HepG2 (cell line): ENCODE data around the gene CPT1A. TPM values are rescaled to one million over a fixed set of nuclear protein-coding genes. Genes with fewer than 3 reads are reported as not detected.

Experiments used
- ATAC-seq: fragments of 200-7000 bp; cut with Tn5 transposase; 3 replicates; pipeline ENCODE4 v1.9.1; 2020; ENCODE audit warnings: mild to moderate bottlenecking, moderate library complexity
- BruUV-seq: library from RNA; stranded (reverse); fragments of 400-500 nt; replicated peaks from 2 replicates; lab custom pipeline; 2021; lab: Mats Ljungman, UMichigan
- CTCF ChIA-PET: fragments of 300-600 bp; formaldehyde crosslinking; extraction: SDS; loops from one replicate; lab custom pipeline; 2021; ENCODE audit warnings: low total read pairs, inconsistent platforms, low intra/inter-chr PET ratio; lab: Yijun Ruan, JAX
- POLR2A ChIA-PET: fragments of 350-600 bp; sonication (Branson Sonifier 250); formaldehyde crosslinking; loops from one replicate; lab custom pipeline; 2020; ENCODE audit warnings: antibody characterized with exemption, inconsistent platforms; lab: Yijun Ruan, JAX
- DNase-seq: peaks from one replicate; pipeline ENCODE4 v3.0.0-alpha.2; 2015; ENCODE audit warnings: low spot score
- FAIRE-seq: peaks from 3 replicates; lab custom pipeline; 2011; peaks lifted over from hg19 to GRCh38; lab: Jason Lieb, UNC
- H2AFZ ChIP-seq: one replicate; pipeline ENCODE4 v1.6.1; 2011; ENCODE audit warnings: low read length, inconsistent platforms
- H3K27ac ChIP-seq: fragments of 300-600 bp; 3 replicates; pipeline ENCODE4 v1.8.0; 2011; ENCODE audit warnings: mixed run types, mild to moderate bottlenecking, mixed read lengths, low read length, inconsistent platforms; ENCODE audit not compliant: insufficient read depth; ENCODE audit errors: extremely low read length
- H3K27me3 ChIP-seq, 2 experiments: fragments of 200-600 bp in 1 of 2; 2 replicates in 1 of 2; 3 replicates in 1 of 2; pipeline versions ENCODE4 v1.6.0 to v1.8.0; 2011; ENCODE audit warnings: low read length in 2 of 2, mild to moderate bottlenecking in 2 of 2, moderate library complexity in 2 of 2, inconsistent platforms in 1 of 2; ENCODE audit not compliant: insufficient read depth in 2 of 2, control insufficient read depth in 1 of 2
- H3K36me3 ChIP-seq, 2 experiments: fragments of 200-600 bp in 1 of 2; replicated peaks in 1 of 2; 2 replicates in 1 of 2; 3 replicates in 1 of 2; pipeline versions ENCODE4 v1.5.1 to v1.8.0; 2011; ENCODE audit warnings: low read length in 2 of 2, inconsistent platforms in 1 of 2; ENCODE audit not compliant: insufficient read depth in 2 of 2, control insufficient read depth in 1 of 2
- H3K4me1 ChIP-seq: 2 replicates; pipeline ENCODE4 v1.5.1; 2012; ENCODE audit warnings: low read length, inconsistent platforms; ENCODE audit not compliant: insufficient read depth
- H3K4me2 ChIP-seq: 2 replicates; pipeline ENCODE4 v1.6.0; 2011; ENCODE audit warnings: low read depth, low read length, inconsistent platforms
- H3K4me3 ChIP-seq, 3 experiments: fragments of 200-600 bp in 1 of 3; sonication (generic), shearing (Covaris generic) in 1 of 3; replicated peaks in 1 of 3; 2 replicates each; pipeline ENCODE4 v1.5.1; 2011 to 2016; ENCODE audit warnings: low read length in 3 of 3, inconsistent platforms in 2 of 3, low read depth in 2 of 3, mild to moderate bottlenecking in 2 of 3, control low read depth in 1 of 3, mixed read lengths in 1 of 3; ENCODE audit not compliant: insufficient read depth in 1 of 3
- H3K79me2 ChIP-seq: one replicate; pipeline ENCODE4 v1.6.1; 2011; ENCODE audit warnings: low read length, inconsistent platforms; ENCODE audit not compliant: insufficient read depth
- H3K9ac ChIP-seq: 2 replicates; pipeline ENCODE4 v1.6.0; 2011; ENCODE audit warnings: mild to moderate bottlenecking, low read depth, low read length, inconsistent platforms; ENCODE audit not compliant: insufficient read depth
- H3K9me3 ChIP-seq: 2 replicates; pipeline ENCODE4 v1.5.1; 2012; ENCODE audit warnings: mild to moderate bottlenecking, low read length
- H4K20me1 ChIP-seq: 2 replicates; pipeline ENCODE4 v1.6.0; 2011; ENCODE audit warnings: inconsistent platforms, mild to moderate bottlenecking, low read length, moderate library complexity; ENCODE audit not compliant: insufficient read depth
- ATF2 ChIP-seq: sonication (generic); formaldehyde crosslinking; IDR thresholded peaks from 2 replicates; pipeline ENCODE4 v1.4.0; 2020; ENCODE audit warnings: missing genetic modification reagents
- CC2D1A ChIP-seq: sonication (generic); formaldehyde crosslinking; IDR thresholded peaks from 2 replicates; pipeline ENCODE4 v1.8.1; 2023; ENCODE audit warnings: mild to moderate bottlenecking, missing genetic modification reagents
- CENPX ChIP-seq: sonication (generic); formaldehyde crosslinking; IDR thresholded peaks from 2 replicates; pipeline ENCODE4 v1.9.0; 2021; ENCODE audit warnings: mild to moderate bottlenecking, missing genetic modification reagents, moderate library complexity
- ESRRA ChIP-seq: sonication (generic); formaldehyde crosslinking; IDR thresholded peaks from 2 replicates; pipeline ENCODE4 v1.5.1; 2020; ENCODE audit warnings: mild to moderate bottlenecking, low read depth, missing genetic modification reagents
- PAF1 ChIP-seq: IDR thresholded peaks from 2 replicates; pipeline ENCODE4 v1.6.1; 2016; ENCODE audit warnings: missing genetic modification reagents, missing compliant biosample characterization
- RBM39 ChIP-seq: fragments of 200-400 bp; formaldehyde crosslinking; IDR thresholded peaks from one replicate; pipeline ENCODE4 v1.6.1; 2018; ENCODE audit warnings: antibody characterized with exemption, mild to moderate bottlenecking, low read depth, low read length; ENCODE audit not compliant: poor library complexity, severe bottlenecking
- SMAD3 ChIP-seq: sonication (generic); formaldehyde crosslinking; IDR thresholded peaks from 2 replicates; pipeline ENCODE4 v1.4.0; 2020; ENCODE audit warnings: missing genetic modification reagents
- ZNF101 ChIP-seq: sonication (generic); formaldehyde crosslinking; IDR thresholded peaks from 2 replicates; pipeline ENCODE4 v1.4.0; 2020; ENCODE audit warnings: mild to moderate bottlenecking, low read depth, missing genetic modification reagents, borderline replicate concordance
- ZNF34 ChIP-seq: sonication (generic); formaldehyde crosslinking; IDR thresholded peaks from 2 replicates; pipeline ENCODE4 v1.4.0; 2020; ENCODE audit warnings: mild to moderate bottlenecking, missing genetic modification reagents, borderline replicate concordance
- ZNF572 ChIP-seq: sonication (generic); formaldehyde crosslinking; IDR thresholded peaks from 2 replicates; pipeline ENCODE4 v1.5.1; 2020; ENCODE audit warnings: mild to moderate bottlenecking, missing genetic modification reagents
- ZNF609 ChIP-seq: sonication (generic); formaldehyde crosslinking; IDR thresholded peaks from 2 replicates; pipeline ENCODE4 v1.4.0; 2020; ENCODE audit warnings: mild to moderate bottlenecking, missing genetic modification reagents, borderline replicate concordance
- ZSCAN22 ChIP-seq: sonication (generic); formaldehyde crosslinking; IDR thresholded peaks from 2 replicates; pipeline ENCODE4 v1.4.0; 2020; ENCODE audit warnings: mild to moderate bottlenecking, missing genetic modification reagents
- WGBS: methylation state at CpG from one replicate; pipeline ENCODE4 v1.1.6; 2017; ENCODE audit warnings: low lambda C conversion rate; 5-methylcytosine and 5-hydroxymethylcytosine counted together
- in situ Hi-C: cut with HindIII; loops from 2 replicates; pipeline ENCODE4 v1.10.0; 2017; ENCODE audit warnings: low pct_unique_long_range_greater_than_20kb; ENCODE audit not compliant: extremely low pct_ligation_motif_present
- intact Hi-C: fragments of 100-400 bp; cut with micrococcal nuclease; formaldehyde crosslinking; loops from one replicate; pipeline ENCODE4 v1.10.0; 2022; ENCODE audit not compliant: unreplicated experiment
- polyA plus RNA-seq, 8 experiments: library from polyadenylated mRNA; depleted of rRNA in 3 of 8; stranded (reverse) in 7 of 8; unstranded in 1 of 8; fragments of >200 nt; fragmentation: Illumina TruSeq in 4 of 8; extraction: Trizol in 4 of 8; gene quantifications; 2 replicates each; pipeline versions ENCODE4 v1.2.1 to v1.2.3, GENCODE V29; 2011 to 2016; ENCODE audit warnings: low read depth in 4 of 8, missing spikeins in 1 of 8, mixed read lengths in 1 of 8; ENCODE audit not compliant: insufficient read depth in 1 of 8
- total RNA-seq, 5 experiments: library from RNA; depleted of rRNA; stranded (reverse); fragments of >200 nt; fragmentation: Illumina TruSeq; extraction: Trizol; gene quantifications; 2 replicates each; pipeline ENCODE4 v1.2.3, GENCODE V29; 2016; ENCODE audit warnings: low read depth in 1 of 5

Gene CPT1A
- total and polyA plus RNA-seq, 2 of the 13 experiments (the other 11 are each of a cell fraction or from before 2014, with no cell fraction given) = 7.0 to 7.1 TPM

- Histone ChIP-seq H4K20me1 (no peaks in the 10 kb centered on the region), H2AFZ (no peak overlapping the region), H3K4me1 (no peaks in the 10 kb centered on the region), H3K9me3 (no peaks in the 10 kb centered on the region), H3K4me2 (no peak overlapping the region), H3K9ac (no peak overlapping the region), H3K4me3 (no peak overlapping the region), H3K36me3 (no peaks in the 10 kb centered on the region), H3K27ac (no peak overlapping the region), H3K79me2 (no peaks in the 10 kb centered on the region), H3K27me3 (peaks cover 2 to 31% of the 10 kb centered on the region in 2 experiments; a peak in 3 of 5 replicates)
- ChIA-PET CTCF (no interaction called here), POLR2A (no interaction called here)
- no peak for DNase-seq
- no TSS peak for BruUV-seq
- 39% methylated on average over 5 of the region's 6 CpGs for WGBS
- TF ChIP-seq ZNF34 (CRISPR knock-in tag) (no peak), PAF1 (CRISPR knock-in tag) (no peak), ZNF572 (CRISPR knock-in tag) (no peak), ZNF101 (CRISPR knock-in tag) (no peak), ATF2 (CRISPR knock-in tag) (no peak), CC2D1A (CRISPR knock-in tag) (no peak)
- intact Hi-C loops = no loop called here
- no peak for FAIRE-seq
- no peak for ATAC-seq
- in situ Hi-C loops = no loop called here
Observed at GRCh38 chr11:68735125-68735524, 106.6 kb downstream of the CPT1A start.

- in situ Hi-C loops (no loop called here), intact Hi-C loops (no loop called here)
- BruUV-seq = no TSS peak
- ChIA-PET CTCF (no interaction called here), POLR2A (no interaction called here)
- FAIRE-seq = no peak
- Histone ChIP-seq H3K79me2 (no peaks in the 10 kb centered on the region), H4K20me1 (no peaks in the 10 kb centered on the region), H3K27me3 (peaks cover 2 to 31% of the 10 kb centered on the region in 2 experiments; a peak in 3 of 5 replicates), H3K27ac (no peak overlapping the region), H3K4me3 (no peak overlapping the region), H3K4me1 (no peaks in the 10 kb centered on the region), H3K9me3 (no peaks in the 10 kb centered on the region), H2AFZ (no peak overlapping the region), H3K4me2 (no peak overlapping the region), H3K9ac (no peak overlapping the region), H3K36me3 (no peaks in the 10 kb centered on the region)
- no peak for ATAC-seq
- DNase-seq = no peak
- 33% methylated on average over 7 of the region's 7 CpGs for WGBS
- no peak for TF ChIP-seq RBM39
- no peak for TF ChIP-seq ZSCAN22 (CRISPR knock-in tag)
- no peak for TF ChIP-seq CENPX (CRISPR knock-in tag)
- TF ChIP-seq ZNF609 (CRISPR knock-in tag) = no peak
- TF ChIP-seq ESRRA = no peak
- no peak for TF ChIP-seq SMAD3 (CRISPR knock-in tag)
Observed at GRCh38 chr11:68734111-68734510, 107.6 kb downstream of the CPT1A start.
